Astrocyte (in vitro differentiated cells and primary cell): Measurements from ENCODE around the gene ZNF24.

Source experiments
- EZH2 ChIP-seq: IDR thresholded peaks from 2 replicates; pipeline ENCODE4 v1.6.1; 2012; ENCODE audit warnings: mild to moderate bottlenecking, low read length, inconsistent platforms; ENCODE audit not compliant: insufficient read depth
- TF ChIP-seq, protein P1 (sequence below): IDR thresholded peaks from 2 replicates; pipeline ENCODE4 v1.5.1; 2011; ENCODE audit warnings: low read depth, mild to moderate bottlenecking, inconsistent platforms, low read length, moderate library complexity; ENCODE audit not compliant: insufficient read depth

DNA sequence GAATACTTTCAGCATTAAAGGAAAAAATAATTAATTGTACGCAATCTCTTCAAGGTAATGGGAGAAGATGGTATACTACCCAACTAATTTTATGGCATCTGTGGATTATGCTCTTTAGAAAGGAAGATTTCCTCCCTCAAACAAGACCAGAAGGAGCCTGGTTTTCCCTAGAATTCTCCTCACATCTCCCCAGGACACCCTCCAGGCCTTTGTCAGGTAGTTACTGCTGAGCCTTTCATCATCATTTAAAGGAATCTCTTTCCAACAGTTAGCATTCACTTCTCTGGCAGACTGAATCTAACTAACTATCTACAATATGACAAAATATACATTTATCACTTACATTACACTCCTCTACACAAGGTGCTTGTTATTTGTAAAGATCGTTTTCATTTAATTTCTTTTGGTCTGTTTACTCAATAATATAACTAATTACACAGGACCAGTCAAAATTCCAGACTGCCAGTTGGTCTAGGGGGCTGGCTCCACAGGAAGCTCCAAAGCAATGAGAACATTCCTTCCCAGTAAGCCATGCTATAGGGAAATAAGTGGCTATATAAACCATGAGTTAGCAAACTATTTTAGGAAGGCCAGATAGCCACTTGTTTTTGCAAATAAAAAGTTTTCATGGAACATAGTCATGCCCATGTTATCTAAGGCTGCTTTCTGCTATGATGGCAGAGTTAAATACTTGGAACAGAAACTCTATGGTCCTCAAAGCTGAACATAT lies 19.1 kb downstream of the ZNF24 start:
- no peak for TF ChIP-seq EZH2
- TF ChIP-seq, protein P1, sequence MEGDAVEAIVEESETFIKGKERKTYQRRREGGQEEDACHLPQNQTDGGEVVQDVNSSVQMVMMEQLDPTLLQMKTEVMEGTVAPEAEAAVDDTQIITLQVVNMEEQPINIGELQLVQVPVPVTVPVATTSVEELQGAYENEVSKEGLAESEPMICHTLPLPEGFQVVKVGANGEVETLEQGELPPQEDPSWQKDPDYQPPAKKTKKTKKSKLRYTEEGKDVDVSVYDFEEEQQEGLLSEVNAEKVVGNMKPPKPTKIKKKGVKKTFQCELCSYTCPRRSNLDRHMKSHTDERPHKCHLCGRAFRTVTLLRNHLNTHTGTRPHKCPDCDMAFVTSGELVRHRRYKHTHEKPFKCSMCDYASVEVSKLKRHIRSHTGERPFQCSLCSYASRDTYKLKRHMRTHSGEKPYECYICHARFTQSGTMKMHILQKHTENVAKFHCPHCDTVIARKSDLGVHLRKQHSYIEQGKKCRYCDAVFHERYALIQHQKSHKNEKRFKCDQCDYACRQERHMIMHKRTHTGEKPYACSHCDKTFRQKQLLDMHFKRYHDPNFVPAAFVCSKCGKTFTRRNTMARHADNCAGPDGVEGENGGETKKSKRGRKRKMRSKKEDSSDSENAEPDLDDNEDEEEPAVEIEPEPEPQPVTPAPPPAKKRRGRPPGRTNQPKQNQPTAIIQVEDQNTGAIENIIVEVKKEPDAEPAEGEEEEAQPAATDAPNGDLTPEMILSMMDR, result no peak
